Small intestine (tissue), 7 donors: Measurements from ENCODE around the gene BOD1L1. TPM values are rescaled to one million over a fixed set of nuclear protein-coding genes. Genes with fewer than 3 reads are reported as not detected.

Experiments
- DNase-seq, 2 donors: peaks; one replicate each; pipeline versions ENCODE4 v3.0.0 to v3.0.0-alpha.2; 2013
- FAIRE-seq: peaks from 2 replicates; lab custom pipeline; 2012; peaks lifted over from hg19 to GRCh38; lab: Jason Lieb, UNC
- H3K27ac ChIP-seq, 3 donors: one replicate each; pipeline ENCODE4 v1.5.1; 2013; ENCODE audit warnings: low read length in 2 of 3, mild to moderate bottlenecking in 2 of 3, control low read depth in 1 of 3, inconsistent platforms in 1 of 3, low read depth in 1 of 3, moderate library complexity in 1 of 3
- H3K27me3 ChIP-seq, 3 donors: one replicate each; pipeline ENCODE4 v1.6.1; 2013; ENCODE audit warnings: low read length in 3 of 3, inconsistent platforms in 1 of 3; ENCODE audit not compliant: control insufficient read depth in 3 of 3, insufficient read depth in 3 of 3
- H3K36me3 ChIP-seq, 3 donors: one replicate each; pipeline ENCODE4 v1.6.1; 2013; ENCODE audit warnings: low read length in 3 of 3, inconsistent platforms in 1 of 3, low read depth in 1 of 3, mild to moderate bottlenecking in 1 of 3, moderate library complexity in 1 of 3; ENCODE audit not compliant: control insufficient read depth in 3 of 3, insufficient read depth in 2 of 3
- H3K4me1 ChIP-seq, 3 donors: one replicate each; pipeline ENCODE4 v1.6.1; 2013; ENCODE audit warnings: low read length in 2 of 3, inconsistent platforms in 1 of 3, low read depth in 1 of 3, mild to moderate bottlenecking in 1 of 3, moderate library complexity in 1 of 3; ENCODE audit not compliant: control insufficient read depth in 3 of 3, insufficient read depth in 2 of 3
- H3K4me3 ChIP-seq, 3 donors: one replicate each; pipeline ENCODE4 v1.5.1; 2013; ENCODE audit warnings: low read length in 3 of 3, control low read depth in 1 of 3, inconsistent platforms in 1 of 3, low read depth in 1 of 3, mild to moderate bottlenecking in 1 of 3, moderate library complexity in 1 of 3
- H3K9me3 ChIP-seq, 2 donors: one replicate each; pipeline ENCODE4 v1.6.1; 2013; ENCODE audit warnings: low read depth in 1 of 2, low read length in 1 of 2; ENCODE audit not compliant: control insufficient read depth in 2 of 2, insufficient read depth in 1 of 2
- WGBS, 3 donors: extraction: QIAGEN DNeasy Blood & Tissue Kit; methylation state at CpG; one replicate each; pipeline ENCODE4 v1.1.7; 2013; 5-methylcytosine and 5-hydroxymethylcytosine counted together
- polyA plus RNA-seq, 4 donors: library from polyadenylated mRNA; stranded (reverse) in 3 of 4; unstranded in 1 of 4; fragments of 200-250 nt in 3 of 4; fragments of 120-200 nt in 1 of 4; gene quantifications; one replicate each; pipeline versions ENCODE4 v1.2.1 to v1.2.3, GENCODE V29; 2013
- donor health status: healthy with polysubstance abuse.
- donor health status: control.
- donor health status: control.
- donor health status: Bipolar disorder and iron deficiency.
- donor health status: healthy.

The BOD1L1 gene
- polyA plus RNA-seq, 4 donors, result 11.7 to 39.6 (median 13.6) TPM

DNA sequence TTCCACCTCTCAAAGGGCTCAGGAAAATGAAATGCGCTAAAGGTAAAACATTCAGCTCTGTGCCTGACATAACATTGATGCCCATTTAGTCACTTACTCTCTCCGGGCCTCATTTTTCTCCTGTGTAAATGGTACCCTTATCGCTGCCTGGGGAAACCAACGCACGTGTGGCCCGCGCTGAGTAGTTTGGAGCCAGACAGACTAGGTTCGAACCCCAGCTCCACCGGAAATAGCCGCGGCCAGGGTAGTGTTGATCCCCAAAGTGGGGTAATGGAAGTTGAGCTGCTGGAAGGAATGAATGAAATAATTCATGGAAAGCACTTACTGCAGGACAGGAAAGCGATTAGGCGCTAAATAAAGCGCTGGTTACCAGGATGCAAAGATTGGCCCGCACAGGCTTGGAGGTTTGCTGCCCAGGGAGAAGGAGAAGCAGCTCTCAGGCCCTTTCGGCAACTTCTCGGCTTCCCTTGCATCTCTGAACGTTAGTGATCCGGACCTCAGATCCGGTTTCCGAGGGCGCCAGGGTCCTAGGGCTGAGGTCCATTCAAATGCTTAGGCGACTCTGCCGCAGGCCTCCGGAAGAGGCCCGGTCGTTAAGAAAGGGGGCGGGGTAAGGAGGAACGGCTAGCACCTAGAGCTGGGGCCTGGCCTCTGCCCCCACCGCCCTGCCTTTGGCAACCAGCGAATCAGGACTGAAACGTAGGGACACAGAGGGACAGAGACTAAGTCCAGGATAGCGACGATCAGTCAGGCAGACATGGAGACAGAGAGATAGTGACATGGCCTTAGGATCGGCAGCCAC, 96.5 kb downstream of the BOD1L1 start:
- H3K4me1 ChIP-seq, result no peaks in the 10 kb centered on the region
- H3K4me3 ChIP-seq, result no peak overlapping the region
- no peaks in the 10 kb centered on the region for H3K9me3 ChIP-seq
- H3K36me3 ChIP-seq, result no peaks in the 10 kb centered on the region
- H3K27ac ChIP-seq, result no peak overlapping the region
- FAIRE-seq, result no peak
- H3K27me3 ChIP-seq, result peaks cover 10 to 99% (median 75%) of the 10 kb centered on the region in 3 donors
- no peak for DNase-seq
- WGBS, 3 donors, result 7 to 12% (median 9%) methylated on average over 35 of the region's 35 CpGs

DNA sequence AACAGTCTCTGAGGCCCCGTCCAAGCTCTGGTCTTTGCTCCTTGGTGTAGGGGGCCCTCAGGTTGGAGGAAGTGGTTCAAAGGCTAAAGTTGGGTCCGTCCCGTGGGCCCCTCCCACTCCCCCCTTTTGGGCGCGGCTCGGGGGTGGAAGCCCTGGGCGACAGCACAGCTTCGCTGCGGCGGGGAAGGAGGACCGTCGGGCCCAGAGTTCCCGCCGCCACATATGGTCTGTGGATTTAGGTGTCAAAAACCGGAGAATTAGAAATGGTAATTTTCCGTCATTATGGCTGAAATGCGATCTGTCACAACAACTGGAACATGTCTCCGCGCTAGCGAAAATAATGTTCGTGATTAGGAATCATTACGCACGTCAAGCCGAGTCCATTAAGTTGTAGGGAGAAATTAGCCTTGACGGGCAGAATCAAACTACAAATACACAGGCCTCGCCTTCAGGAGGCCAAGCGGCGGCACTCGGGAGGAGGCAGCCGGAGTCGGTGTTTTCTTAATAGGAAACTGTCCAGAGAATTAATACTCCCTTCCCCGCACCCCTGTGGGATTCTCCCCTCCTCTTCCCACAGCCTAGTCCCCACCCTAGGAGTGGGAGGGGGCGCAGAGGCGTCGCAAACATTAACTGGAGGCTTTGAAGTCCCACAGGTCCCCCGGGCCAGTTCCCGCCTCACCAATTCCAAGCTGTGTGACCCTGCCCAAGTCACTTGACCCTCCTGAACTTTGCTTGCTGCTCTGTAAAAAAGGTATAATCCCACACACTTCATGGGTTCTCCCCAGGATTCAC, 98.2 kb downstream of the BOD1L1 start:
- DNase-seq (no peak), FAIRE-seq (no peak)
- H3K36me3 ChIP-seq, result no peaks in the 10 kb centered on the region
- no peak overlapping the region for H3K27ac ChIP-seq
- peaks cover 6 to 99% (median 78%) of the 10 kb centered on the region in 3 donors for H3K27me3 ChIP-seq
- 10 to 16% (median 14%) methylated on average over 37 of the region's 37 CpGs for WGBS, 3 donors
- H3K4me1 ChIP-seq, result no peaks in the 10 kb centered on the region
- H3K9me3 ChIP-seq, result peaks cover 0 to 8% of the 10 kb centered on the region in 2 donors
- H3K4me3 ChIP-seq, result no peak overlapping the region

DNA sequence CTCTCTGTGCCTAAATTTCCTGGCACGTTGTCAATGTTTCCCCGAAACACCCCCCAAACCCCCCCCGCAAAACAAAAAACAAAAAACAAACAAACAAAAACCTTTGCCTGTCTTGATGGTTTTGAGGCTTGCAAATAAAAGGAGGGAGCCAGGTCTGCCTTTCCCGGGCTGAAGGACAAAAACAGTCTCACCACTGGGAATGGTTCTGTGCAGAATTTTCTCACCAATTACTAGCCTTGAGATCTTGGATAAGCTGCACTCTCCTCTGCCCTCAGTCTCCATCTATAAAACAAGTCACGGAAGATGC, 98.8 kb downstream of the BOD1L1 start:
- Histone ChIP-seq H3K4me3 (no peak overlapping the region), H3K9me3 (peaks cover 0 to 13% of the 10 kb centered on the region in 2 donors), H3K27ac (no peak overlapping the region), H3K27me3 (peaks cover 6 to 99% (median 78%) of the 10 kb centered on the region in 3 donors), H3K4me1 (no peaks in the 10 kb centered on the region), H3K36me3 (no peaks in the 10 kb centered on the region)
- no peak for DNase-seq
- FAIRE-seq, result no peak
- WGBS, 3 donors, result 5 to 7% (median 6%) methylated on average over 5 of the region's 5 CpGs

DNA sequence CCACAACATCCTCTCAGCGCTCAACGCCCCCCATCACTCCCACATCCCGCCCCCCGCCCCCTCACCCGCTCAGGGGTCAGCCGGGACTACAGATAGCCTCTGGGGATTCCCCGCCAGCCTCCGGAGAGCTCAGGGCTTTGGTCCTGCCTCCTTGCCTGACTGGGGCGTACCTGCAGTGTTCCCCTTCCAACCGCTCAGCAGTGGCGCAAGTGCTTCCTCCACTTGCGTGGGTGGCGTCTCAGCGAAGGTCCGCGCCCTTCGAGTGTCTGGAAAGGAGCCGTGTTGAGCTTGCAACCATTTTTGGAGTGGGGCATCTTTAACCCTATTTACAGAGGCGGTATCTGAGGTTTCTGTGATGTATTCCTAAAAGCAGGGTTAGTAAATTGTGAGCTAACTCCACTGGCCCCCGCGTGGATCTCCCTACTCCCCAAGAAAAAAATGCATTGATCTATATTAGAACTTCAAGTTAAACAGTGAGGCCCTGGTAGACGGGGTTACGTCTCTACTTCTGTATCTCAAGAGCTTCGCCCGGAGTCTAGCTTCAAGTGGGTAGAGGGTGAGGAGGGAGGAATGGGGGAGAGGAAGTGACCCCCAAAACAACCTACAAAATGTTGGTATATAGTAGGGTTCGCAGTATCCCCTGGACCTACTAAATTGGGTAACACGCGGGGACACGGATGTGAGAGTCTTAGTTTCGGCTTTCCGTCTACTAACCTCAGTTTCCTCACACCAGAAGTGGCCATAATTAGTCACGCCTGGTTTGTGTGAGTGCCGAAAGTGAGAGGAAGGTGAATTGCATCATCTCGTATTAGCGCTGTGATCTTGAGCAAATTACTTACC, 99.3 kb downstream of the BOD1L1 start:
- Histone ChIP-seq H3K27me3 (peaks cover 6 to 100% (median 79%) of the 10 kb centered on the region in 3 donors), H3K4me1 (no peaks in the 10 kb centered on the region), H3K9me3 (peaks cover 0 to 14% of the 10 kb centered on the region in 2 donors), H3K4me3 (no peak overlapping the region), H3K36me3 (no peaks in the 10 kb centered on the region), H3K27ac (no peak overlapping the region)
- WGBS, 3 donors, result 4 to 7% (median 6%) methylated on average over 35 of the region's 35 CpGs
- DNase-seq, result no peak
- no peak for FAIRE-seq

DNA sequence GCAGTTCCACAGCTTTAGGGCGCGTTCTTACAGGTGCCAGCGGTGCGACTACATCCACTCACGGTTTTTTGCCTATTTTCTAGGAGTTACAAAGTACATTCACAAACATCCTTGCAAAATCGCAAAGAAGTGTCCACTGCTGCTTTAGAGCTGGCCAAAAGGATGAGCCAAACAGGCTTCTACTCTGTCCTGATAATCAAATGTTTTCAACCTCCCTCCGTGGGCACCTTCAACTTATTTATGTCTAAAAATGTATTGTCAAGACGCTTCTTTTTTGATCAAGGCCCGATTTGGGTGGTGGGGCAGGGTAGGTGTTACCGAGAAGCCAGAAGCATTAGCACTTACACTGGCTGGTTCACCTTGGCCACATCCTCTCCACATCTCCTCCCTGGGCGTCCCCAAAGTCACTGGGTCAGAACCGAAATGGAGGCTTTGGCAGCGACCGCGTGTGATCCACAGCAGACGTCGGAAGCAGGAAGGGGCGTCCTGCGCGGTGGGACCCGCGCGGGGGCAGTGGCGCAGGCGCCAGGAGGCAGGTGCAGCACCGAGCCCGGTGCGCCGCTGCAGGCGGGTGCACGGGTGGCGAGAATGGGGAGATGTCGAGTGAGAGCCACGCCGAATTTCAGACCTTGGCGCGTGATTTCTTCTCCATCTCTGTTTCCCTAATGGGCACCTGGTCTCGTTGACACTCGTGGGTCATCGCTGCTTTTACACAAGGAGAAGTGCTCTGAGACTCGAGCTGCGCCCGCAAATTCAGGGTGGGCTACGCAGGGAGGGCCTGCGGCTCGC, 100.1 kb downstream of the BOD1L1 start:
- WGBS, 3 donors, result 6 to 8% (median 6%) methylated on average over 32 to 46 of the region's 46 CpGs
- Histone ChIP-seq H3K27me3 (peaks cover 6 to 100% (median 80%) of the 10 kb centered on the region in 3 donors), H3K27ac (no peak overlapping the region), H3K4me1 (no peaks in the 10 kb centered on the region), H3K9me3 (peaks cover 0 to 14% of the 10 kb centered on the region in 2 donors), H3K36me3 (no peaks in the 10 kb centered on the region), H3K4me3 (no peak overlapping the region)
- FAIRE-seq (no peak), DNase-seq (no peak)

DNA sequence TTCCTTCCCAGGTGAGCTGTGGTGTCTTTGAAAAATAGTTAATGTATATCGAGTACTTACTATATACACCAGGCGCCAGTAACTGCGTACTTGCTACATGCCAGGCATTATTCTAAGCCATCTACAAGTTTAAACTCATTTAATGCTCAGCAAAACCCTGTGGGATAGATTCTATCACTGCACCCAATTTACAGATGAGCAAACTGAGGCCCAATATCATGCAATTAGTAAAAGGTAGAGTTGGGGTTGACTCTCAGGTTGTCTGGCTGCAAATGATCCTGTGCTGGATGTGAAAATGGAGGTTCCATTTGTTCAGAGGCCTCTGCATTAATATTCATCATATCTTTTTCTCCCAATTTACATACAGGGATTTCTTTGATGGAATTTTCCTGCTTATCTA, 100.9 kb downstream of the BOD1L1 start:
- no peak for DNase-seq
- FAIRE-seq, result no peak

DNA sequence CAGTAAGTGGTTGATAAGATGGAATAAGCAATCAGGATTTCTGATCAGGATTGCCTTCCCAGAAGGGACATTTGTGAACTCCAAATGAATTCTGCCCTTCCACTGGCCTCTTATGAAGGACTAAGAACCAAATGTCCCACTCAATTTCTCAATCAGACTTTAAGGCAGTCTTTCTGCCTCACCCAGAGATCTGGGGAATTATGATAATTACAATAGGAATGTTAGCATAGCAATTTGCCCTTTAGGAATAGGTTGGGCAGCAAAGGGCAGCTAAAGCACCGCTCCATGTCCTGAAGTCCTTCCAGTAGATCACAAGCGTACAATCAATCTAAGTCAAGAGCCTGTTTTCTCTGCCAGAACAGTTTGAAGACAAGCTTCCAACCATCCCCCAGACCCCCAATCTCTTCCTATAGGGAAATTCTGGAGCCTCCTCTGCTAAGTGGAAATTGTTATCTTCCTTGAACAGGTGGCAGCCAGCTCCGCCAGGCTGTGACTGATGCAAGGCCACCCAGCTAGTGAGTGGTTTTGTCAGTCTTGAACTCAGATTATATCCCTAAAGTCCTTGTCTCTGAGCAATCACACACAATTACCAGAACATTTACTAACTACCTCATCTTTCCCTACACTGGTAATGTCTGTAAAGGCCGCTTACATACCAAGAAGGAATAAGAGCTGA, 101.8 kb downstream of the BOD1L1 start:
- H3K36me3 ChIP-seq, result no peaks in the 10 kb centered on the region
- H3K4me1 ChIP-seq, result no peaks in the 10 kb centered on the region
- no peak for FAIRE-seq
- DNase-seq, result no peak
- WGBS, 3 donors, result 50 to 56% (median 54%) methylated on average over 4 of the region's 4 CpGs
- peaks cover 0 to 14% of the 10 kb centered on the region in 2 donors for H3K9me3 ChIP-seq
- H3K27me3 ChIP-seq, result peaks cover 6 to 93% (median 79%) of the 10 kb centered on the region in 3 donors
- no peak overlapping the region for H3K27ac ChIP-seq
- no peak overlapping the region for H3K4me3 ChIP-seq

More for the DNA sequence above, 100.9 kb downstream of the BOD1L1 start:
- H3K27ac ChIP-seq, result no peak overlapping the region
- peaks cover 0 to 14% of the 10 kb centered on the region in 2 donors for H3K9me3 ChIP-seq
- H3K36me3 ChIP-seq, result no peaks in the 10 kb centered on the region
- WGBS, 3 donors, result 25 to 53% (median 38%) methylated on average over 3 of the region's 3 CpGs
- no peaks in the 10 kb centered on the region for H3K4me1 ChIP-seq
- H3K27me3 ChIP-seq, result peaks cover 6 to 97% (median 82%) of the 10 kb centered on the region in 3 donors
- H3K4me3 ChIP-seq, result no peak overlapping the region
